PC-3 (cell line): ENCODE data around the gene IL10RB.

Source experiments
- EZH2 ChIP-seq: fragments of 300-600 bp; sonication (generic); IDR thresholded peaks from one replicate; pipeline ENCODE4 v1.6.1; 2017; ENCODE audit warnings: antibody characterized with exemption, mild to moderate bottlenecking, low read length; ENCODE audit not compliant: unreplicated experiment
- TF ChIP-seq, protein P1 (sequence below): fragments of 300-600 bp; sonication (generic); conservative IDR thresholded peaks from 2 replicates; pipeline ENCODE4 v1.5.1; 2017; ENCODE audit warnings: antibody characterized with exemption, low read depth, mild to moderate bottlenecking, low read length

GRCh38 chr21:33293811-33294216 is 27.6 kb downstream of the IL10RB start:
- TF ChIP-seq, protein P1, sequence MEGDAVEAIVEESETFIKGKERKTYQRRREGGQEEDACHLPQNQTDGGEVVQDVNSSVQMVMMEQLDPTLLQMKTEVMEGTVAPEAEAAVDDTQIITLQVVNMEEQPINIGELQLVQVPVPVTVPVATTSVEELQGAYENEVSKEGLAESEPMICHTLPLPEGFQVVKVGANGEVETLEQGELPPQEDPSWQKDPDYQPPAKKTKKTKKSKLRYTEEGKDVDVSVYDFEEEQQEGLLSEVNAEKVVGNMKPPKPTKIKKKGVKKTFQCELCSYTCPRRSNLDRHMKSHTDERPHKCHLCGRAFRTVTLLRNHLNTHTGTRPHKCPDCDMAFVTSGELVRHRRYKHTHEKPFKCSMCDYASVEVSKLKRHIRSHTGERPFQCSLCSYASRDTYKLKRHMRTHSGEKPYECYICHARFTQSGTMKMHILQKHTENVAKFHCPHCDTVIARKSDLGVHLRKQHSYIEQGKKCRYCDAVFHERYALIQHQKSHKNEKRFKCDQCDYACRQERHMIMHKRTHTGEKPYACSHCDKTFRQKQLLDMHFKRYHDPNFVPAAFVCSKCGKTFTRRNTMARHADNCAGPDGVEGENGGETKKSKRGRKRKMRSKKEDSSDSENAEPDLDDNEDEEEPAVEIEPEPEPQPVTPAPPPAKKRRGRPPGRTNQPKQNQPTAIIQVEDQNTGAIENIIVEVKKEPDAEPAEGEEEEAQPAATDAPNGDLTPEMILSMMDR = no peak
- no peak for TF ChIP-seq EZH2
